SW 1271 (cell line): ENCODE measurements around the gene OCA2.

Experiments used
- DNase-seq, 2 experiments: peaks; one replicate each; lab custom pipeline; 2025; lab: John Stamatoyannopoulos, UW

OCA2 gene

GRCh38 chr15:28079313-28079969, 19.7 kb downstream of the OCA2 start:
- no peak for DNase-seq

GRCh38 chr15:28078191-28078719, 20.9 kb downstream of the OCA2 start:
- no peak for DNase-seq

GRCh38 chr15:28075573-28075972, 23.5 kb downstream of the OCA2 start:
- DNase-seq = no peak

GRCh38 chr15:28068930-28069329, 30.2 kb downstream of the OCA2 start:
- no peak for DNase-seq

- DNase-seq = no peak
Measured at GRCh38 chr15:28066231-28066630, 32.9 kb downstream of the OCA2 start.

- no peak for DNase-seq
Measured at GRCh38 chr15:28060005-28060404, 39.1 kb downstream of the OCA2 start.

- DNase-seq = no peak
Measured at GRCh38 chr15:28058082-28058481, 41.0 kb downstream of the OCA2 start.

- no peak for DNase-seq
Measured at GRCh38 chr15:28051955-28052633, 47.0 kb downstream of the OCA2 start.

- no peak for DNase-seq
Measured at GRCh38 chr15:28049581-28049980, 49.5 kb downstream of the OCA2 start.

GRCh38 chr15:28047277-28047676, 51.8 kb downstream of the OCA2 start:
- DNase-seq = no peak

GRCh38 chr15:28044121-28044672, 54.9 kb downstream of the OCA2 start:
- DNase-seq = no peak

GRCh38 chr15:28043691-28044091, 55.4 kb downstream of the OCA2 start:
- DNase-seq = no peak

GRCh38 chr15:28037969-28038590, 61.0 kb downstream of the OCA2 start:
- DNase-seq = no peak

- no peak for DNase-seq
Measured at GRCh38 chr15:28033443-28033842, 65.7 kb downstream of the OCA2 start.

- no peak for DNase-seq
Measured at GRCh38 chr15:28030801-28031200, 68.3 kb downstream of the OCA2 start.

GRCh38 chr15:28027714-28028076, 71.4 kb downstream of the OCA2 start:
- DNase-seq = no peak

GRCh38 chr15:28026764-28027713, 72.1 kb downstream of the OCA2 start:
- no peak for DNase-seq

GRCh38 chr15:28026221-28026620, 72.9 kb downstream of the OCA2 start:
- DNase-seq = no peak

GRCh38 chr15:28025413-28025812, 73.7 kb downstream of the OCA2 start:
- no peak for DNase-seq

GRCh38 chr15:28024889-28025250, 74.2 kb downstream of the OCA2 start:
- no peak for DNase-seq

GRCh38 chr15:28023933-28024888, 74.9 kb downstream of the OCA2 start:
- no peak for DNase-seq
